HCT116 (cell line): ENCODE data around the gene MAGEC2. TPM values are rescaled to one million over a fixed set of nuclear protein-coding genes. Genes with fewer than 3 reads are reported as not detected.

ENCODE experiments used
- ATAC-seq: fragments of 200-7000 bp; cut with Tn5 transposase; 2 replicates; pipeline ENCODE4 v1.9.1; 2020; ENCODE audit warnings: mild to moderate bottlenecking, moderate library complexity
- BruUV-seq: library from RNA; stranded (reverse); fragments of 400-500 nt; replicated peaks from 2 replicates; lab custom pipeline; 2021; lab: Mats Ljungman, UMichigan
- CTCF ChIA-PET: fragments of 300-600 bp; sonication (Branson Sonifier 250); formaldehyde crosslinking; loops from one replicate; lab custom pipeline; 2021; ENCODE audit warnings: antibody characterized with exemption; lab: Charles Lee
- POLR2A ChIA-PET: fragments of 300-600, 350-600 bp; sonication (Branson Sonifier 250); formaldehyde crosslinking; loops from one replicate; lab custom pipeline; 2021; ENCODE audit warnings: antibody characterized with exemption; lab: Charles Lee
- RAD21 ChIA-PET, 2 experiments: fragments of 300-600 bp; sonication (Branson Sonifier 250); formaldehyde crosslinking; loops; one replicate each; lab custom pipeline; 2023; ENCODE audit warnings: low total read pairs in 2 of 2; ENCODE audit not compliant: uncharacterized antibody in 2 of 2, unreplicated experiment in 2 of 2, low non-redundant PET in 1 of 2; lab: Charles Lee
- DNase-seq: peaks from one replicate; pipeline ENCODE4 v3.0.0-alpha.2; 2010; ENCODE audit warnings: low read depth, low spot score
- H2AFZ ChIP-seq: fragments of 200-600 bp; shearing (Covaris generic), sonication (generic); 2 replicates; pipeline ENCODE4 v1.6.1; 2017; ENCODE audit warnings: low read depth, mixed run types, mixed read lengths, antibody characterized with exemption, low read length; ENCODE audit not compliant: poor library complexity, severe bottlenecking
- H3K27ac ChIP-seq: 2 replicates; pipeline ENCODE4 v1.5.1; 2012; ENCODE audit warnings: low read depth, low read length
- H3K27me3 ChIP-seq: fragments of 200-600 bp; sonication (generic); 2 replicates; pipeline ENCODE4 v1.6.1; 2016; ENCODE audit warnings: mixed run types, low read length, mixed read lengths; ENCODE audit not compliant: insufficient read depth
- H3K36me3 ChIP-seq, 2 experiments: fragments of 200-500 bp in 1 of 2; fragments of 200-600 bp in 1 of 2; sonication (Bioruptor generic) in 1 of 2; sonication (generic) in 1 of 2; 2 replicates each; pipeline versions ENCODE4 v1.5.1 to v1.6.1; 2014 to 2016; ENCODE audit warnings: low read length in 2 of 2, inconsistent platforms in 1 of 2, mixed read lengths in 1 of 2, mixed run types in 1 of 2; ENCODE audit not compliant: insufficient read depth in 2 of 2, control insufficient read depth in 1 of 2
- H3K4me1 ChIP-seq, 2 experiments: fragments of 200-600 bp in 1 of 2; sonication (generic) in 1 of 2; 2 replicates each; pipeline versions ENCODE4 v1.5.1 to v1.6.1; 2012 to 2017; ENCODE audit warnings: low read length in 2 of 2, inconsistent platforms in 1 of 2, mild to moderate bottlenecking in 1 of 2, mixed read lengths in 1 of 2, mixed run types in 1 of 2, moderate library complexity in 1 of 2; ENCODE audit not compliant: insufficient read depth in 2 of 2, control insufficient read depth in 1 of 2
- H3K4me2 ChIP-seq: fragments of 200-600 bp; sonication (generic); 2 replicates; pipeline ENCODE4 v1.6.1; 2017; ENCODE audit warnings: mixed run types, low read length, mixed read lengths
- H3K4me3 ChIP-seq, 2 experiments: fragments of 200-600 bp in 1 of 2; sonication (generic) in 1 of 2; replicated peaks in 1 of 2; 2 replicates each; pipeline ENCODE4 v1.5.1; 2011 to 2016; ENCODE audit warnings: low read length in 2 of 2, control low read depth in 1 of 2, low read depth in 1 of 2, mild to moderate bottlenecking in 1 of 2, mixed read lengths in 1 of 2, mixed run types in 1 of 2
- H3K79me2 ChIP-seq: fragments of 200-600 bp; sonication (generic); 2 replicates; pipeline ENCODE4 v1.6.1; 2017; ENCODE audit warnings: mild to moderate bottlenecking, mixed run types, low read length, moderate library complexity, mixed read lengths; ENCODE audit not compliant: insufficient read depth
- H3K9ac ChIP-seq: fragments of 200-600 bp; sonication (generic); 2 replicates; pipeline ENCODE4 v1.6.1; 2016; ENCODE audit warnings: low read length, mixed read lengths
- H3K9me2 ChIP-seq: fragments of 200-600 bp; sonication (generic), shearing (Covaris generic); 2 replicates; pipeline ENCODE4 v1.6.1; 2017; ENCODE audit warnings: mixed run types, mild to moderate bottlenecking, moderate library complexity; ENCODE audit not compliant: insufficient read depth
- H3K9me3 ChIP-seq, 2 experiments: fragments of 200-500 bp in 1 of 2; fragments of 200-600 bp in 1 of 2; sonication (Bioruptor generic) in 1 of 2; sonication (generic) in 1 of 2; 2 replicates each; pipeline ENCODE4 v1.6.1; 2014 to 2017; ENCODE audit warnings: low read length in 2 of 2, mixed read lengths in 2 of 2, inconsistent platforms in 1 of 2, low read depth in 1 of 2, mild to moderate bottlenecking in 1 of 2, mixed run types in 1 of 2, moderate library complexity in 1 of 2; ENCODE audit not compliant: control insufficient read depth in 1 of 2, insufficient read depth in 1 of 2
- H4K20me1 ChIP-seq: fragments of 200-600 bp; sonication (generic), shearing (Covaris generic); 2 replicates; pipeline ENCODE4 v1.6.1; 2017; ENCODE audit warnings: mixed run types, mild to moderate bottlenecking, moderate library complexity; ENCODE audit not compliant: insufficient read depth
- CEBPB ChIP-seq: IDR thresholded peaks from 2 replicates; pipeline ENCODE4 v1.6.1; 2012; ENCODE audit warnings: low read depth
- EGR1 ChIP-seq: IDR thresholded peaks from 2 replicates; pipeline ENCODE4 v1.6.1; 2012; ENCODE audit warnings: low read depth
- EZH2phosphoT487 ChIP-seq: fragments of 200-600 bp; IDR thresholded peaks from 2 replicates; pipeline ENCODE4 v1.6.1; 2018; ENCODE audit warnings: antibody characterized with exemption, borderline replicate concordance
- FOSL1 ChIP-seq: IDR thresholded peaks from 2 replicates; pipeline ENCODE4 v1.6.1; 2012; ENCODE audit warnings: low read depth
- JUND ChIP-seq: IDR thresholded peaks from 2 replicates; pipeline ENCODE4 v1.6.1; 2012
- POLR2A ChIP-seq: IDR thresholded peaks from 2 replicates; pipeline ENCODE4 v1.7.0; 2011; ENCODE audit warnings: borderline replicate concordance; ENCODE audit not compliant: insufficient read depth, insufficient read length; ENCODE audit errors: extremely low read depth
- POLR2AphosphoS5 ChIP-seq: IDR thresholded peaks from 2 replicates; pipeline ENCODE4 v1.6.1; 2011; ENCODE audit warnings: mild to moderate bottlenecking, low read depth, low read length, moderate library complexity
- RAD21 ChIP-seq: IDR thresholded peaks from 2 replicates; pipeline ENCODE4 v1.6.1; 2012; ENCODE audit warnings: low read depth, mild to moderate bottlenecking
- SIN3A ChIP-seq: IDR thresholded peaks from 2 replicates; pipeline ENCODE4 v1.6.1; 2012; ENCODE audit warnings: low read depth
- SP1 ChIP-seq: IDR thresholded peaks from 2 replicates; pipeline ENCODE4 v1.6.1; 2012; ENCODE audit warnings: low read depth
- SRF ChIP-seq: IDR thresholded peaks from 2 replicates; pipeline ENCODE4 v1.6.1; 2012; ENCODE audit warnings: low read depth
- TCF7L2 ChIP-seq: IDR thresholded peaks from 2 replicates; pipeline ENCODE4 v1.7.0; 2011; ENCODE audit warnings: borderline replicate concordance, inconsistent platforms; ENCODE audit not compliant: insufficient read depth, insufficient read length; ENCODE audit errors: extremely low read depth
- YY1 ChIP-seq: IDR thresholded peaks from 2 replicates; pipeline ENCODE4 v1.6.1; 2011; ENCODE audit warnings: low read length, low read depth, moderate library complexity, mild to moderate bottlenecking; ENCODE audit not compliant: insufficient replicate concordance; ENCODE audit errors: extremely low read depth
- ZFX ChIP-seq: fragments of 450-650 bp; IDR thresholded peaks from 2 replicates; pipeline ENCODE4 v1.6.1; 2017
- ZNF274 ChIP-seq: fragments of 200-500 bp; sonication (Bioruptor generic); IDR thresholded peaks from 2 replicates; pipeline ENCODE4 v1.6.1; 2014; ENCODE audit warnings: mild to moderate bottlenecking, low read depth, low read length, inconsistent platforms
- intact Hi-C: fragments of 100-400 bp; cut with micrococcal nuclease; formaldehyde crosslinking; loops from 2 replicates; pipeline ENCODE4 v1.10.0; 2022
- total RNA-seq: library from RNA; stranded (reverse); gene quantifications from one replicate; pipeline ENCODE4 v1.2.1, GENCODE V29; 2021; ENCODE audit not compliant: unreplicated experiment
- TF ChIP-seq, protein P1 (sequence below): IDR thresholded peaks from 2 replicates; pipeline ENCODE4 v1.6.1; 2011; ENCODE audit warnings: mild to moderate bottlenecking, low read length, moderate library complexity; ENCODE audit not compliant: insufficient replicate concordance; ENCODE audit errors: extremely low read depth
- TF ChIP-seq, protein P2 (sequence below): IDR thresholded peaks from 2 replicates; pipeline ENCODE4 v1.6.1; 2012; ENCODE audit warnings: low read depth
- TF ChIP-seq, protein P3 (sequence below), 3 experiments: fragments of 200-600 bp in 1 of 3; sonication (generic) in 1 of 3; IDR thresholded peaks in 2 of 3; conservative IDR thresholded peaks in 1 of 3; 2 replicates each; pipeline ENCODE4 v1.5.1; 2012 to 2017; ENCODE audit warnings: low read depth in 2 of 3, low read length in 2 of 3, antibody characterized with exemption in 1 of 3, borderline replicate concordance in 1 of 3, control low read depth in 1 of 3, mild to moderate bottlenecking in 1 of 3, mixed read lengths in 1 of 3, mixed run types in 1 of 3, moderate library complexity in 1 of 3; ENCODE audit not compliant: insufficient read depth in 1 of 3
- TF ChIP-seq, protein P4 (sequence below): IDR thresholded peaks from 2 replicates; pipeline ENCODE4 v1.6.1; 2012

The MAGEC2 gene
- total RNA-seq, 1 experiment from 2014 or later = not detected

DNA sequence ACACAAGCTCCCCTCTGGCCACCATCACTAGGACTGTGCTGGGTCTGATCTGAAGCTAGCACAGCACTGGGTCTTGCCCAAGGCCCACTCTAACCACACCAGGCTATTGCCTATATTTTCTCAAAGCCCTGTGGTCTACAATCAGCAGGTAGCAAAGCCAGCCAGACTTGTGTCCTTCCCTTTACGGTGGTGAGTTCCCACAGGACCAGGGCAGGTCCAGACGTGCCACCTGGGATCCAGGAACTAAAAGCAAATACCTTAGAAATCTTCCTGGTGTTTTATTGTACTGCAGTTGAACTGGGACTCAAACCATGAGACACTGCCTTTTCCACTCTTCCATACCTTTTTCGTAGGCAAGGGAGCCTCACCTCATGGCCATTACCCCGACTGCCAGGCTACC, 9.0 kb upstream of the MAGEC2 start:
- Histone ChIP-seq H2AFZ (no peak overlapping the region), H3K4me1 (no peaks in the 10 kb centered on the region), H3K9ac (no peak overlapping the region), H3K4me3 (no peak overlapping the region), H3K27ac (no peak overlapping the region), H3K27me3 (no peaks in the 10 kb centered on the region), H3K4me2 (no peak overlapping the region), H3K9me2 (no peaks in the 10 kb centered on the region), H3K79me2 (no peaks in the 10 kb centered on the region), H4K20me1 (no peaks in the 10 kb centered on the region), H3K9me3 (no peaks in the 10 kb centered on the region), H3K36me3 (no peaks in the 10 kb centered on the region)
- POLR2A ChIA-PET = no interaction called here
- RAD21 ChIA-PET = no interaction called here
- BruUV-seq = no TSS peak
- TF ChIP-seq SRF (no peak), POLR2AphosphoS5 (no peak), SP1 (no peak), JUND (no peak), FOSL1 (no peak), EGR1 (no peak), ZFX (no peak), RAD21 (no peak), TCF7L2 (no peak), YY1 (no peak), POLR2A (no peak), EZH2phosphoT487 (no peak), SIN3A (no peak), ZNF274 (no peak), CEBPB (no peak)
- TF ChIP-seq, protein P1, sequence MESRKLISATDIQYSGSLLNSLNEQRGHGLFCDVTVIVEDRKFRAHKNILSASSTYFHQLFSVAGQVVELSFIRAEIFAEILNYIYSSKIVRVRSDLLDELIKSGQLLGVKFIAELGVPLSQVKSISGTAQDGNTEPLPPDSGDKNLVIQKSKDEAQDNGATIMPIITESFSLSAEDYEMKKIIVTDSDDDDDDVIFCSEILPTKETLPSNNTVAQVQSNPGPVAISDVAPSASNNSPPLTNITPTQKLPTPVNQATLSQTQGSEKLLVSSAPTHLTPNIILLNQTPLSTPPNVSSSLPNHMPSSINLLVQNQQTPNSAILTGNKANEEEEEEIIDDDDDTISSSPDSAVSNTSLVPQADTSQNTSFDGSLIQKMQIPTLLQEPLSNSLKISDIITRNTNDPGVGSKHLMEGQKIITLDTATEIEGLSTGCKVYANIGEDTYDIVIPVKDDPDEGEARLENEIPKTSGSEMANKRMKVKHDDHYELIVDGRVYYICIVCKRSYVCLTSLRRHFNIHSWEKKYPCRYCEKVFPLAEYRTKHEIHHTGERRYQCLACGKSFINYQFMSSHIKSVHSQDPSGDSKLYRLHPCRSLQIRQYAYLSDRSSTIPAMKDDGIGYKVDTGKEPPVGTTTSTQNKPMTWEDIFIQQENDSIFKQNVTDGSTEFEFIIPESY = no peak
- TF ChIP-seq, protein P2, sequence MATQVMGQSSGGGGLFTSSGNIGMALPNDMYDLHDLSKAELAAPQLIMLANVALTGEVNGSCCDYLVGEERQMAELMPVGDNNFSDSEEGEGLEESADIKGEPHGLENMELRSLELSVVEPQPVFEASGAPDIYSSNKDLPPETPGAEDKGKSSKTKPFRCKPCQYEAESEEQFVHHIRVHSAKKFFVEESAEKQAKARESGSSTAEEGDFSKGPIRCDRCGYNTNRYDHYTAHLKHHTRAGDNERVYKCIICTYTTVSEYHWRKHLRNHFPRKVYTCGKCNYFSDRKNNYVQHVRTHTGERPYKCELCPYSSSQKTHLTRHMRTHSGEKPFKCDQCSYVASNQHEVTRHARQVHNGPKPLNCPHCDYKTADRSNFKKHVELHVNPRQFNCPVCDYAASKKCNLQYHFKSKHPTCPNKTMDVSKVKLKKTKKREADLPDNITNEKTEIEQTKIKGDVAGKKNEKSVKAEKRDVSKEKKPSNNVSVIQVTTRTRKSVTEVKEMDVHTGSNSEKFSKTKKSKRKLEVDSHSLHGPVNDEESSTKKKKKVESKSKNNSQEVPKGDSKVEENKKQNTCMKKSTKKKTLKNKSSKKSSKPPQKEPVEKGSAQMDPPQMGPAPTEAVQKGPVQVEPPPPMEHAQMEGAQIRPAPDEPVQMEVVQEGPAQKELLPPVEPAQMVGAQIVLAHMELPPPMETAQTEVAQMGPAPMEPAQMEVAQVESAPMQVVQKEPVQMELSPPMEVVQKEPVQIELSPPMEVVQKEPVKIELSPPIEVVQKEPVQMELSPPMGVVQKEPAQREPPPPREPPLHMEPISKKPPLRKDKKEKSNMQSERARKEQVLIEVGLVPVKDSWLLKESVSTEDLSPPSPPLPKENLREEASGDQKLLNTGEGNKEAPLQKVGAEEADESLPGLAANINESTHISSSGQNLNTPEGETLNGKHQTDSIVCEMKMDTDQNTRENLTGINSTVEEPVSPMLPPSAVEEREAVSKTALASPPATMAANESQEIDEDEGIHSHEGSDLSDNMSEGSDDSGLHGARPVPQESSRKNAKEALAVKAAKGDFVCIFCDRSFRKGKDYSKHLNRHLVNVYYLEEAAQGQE = no peak
- TF ChIP-seq, protein P3, sequence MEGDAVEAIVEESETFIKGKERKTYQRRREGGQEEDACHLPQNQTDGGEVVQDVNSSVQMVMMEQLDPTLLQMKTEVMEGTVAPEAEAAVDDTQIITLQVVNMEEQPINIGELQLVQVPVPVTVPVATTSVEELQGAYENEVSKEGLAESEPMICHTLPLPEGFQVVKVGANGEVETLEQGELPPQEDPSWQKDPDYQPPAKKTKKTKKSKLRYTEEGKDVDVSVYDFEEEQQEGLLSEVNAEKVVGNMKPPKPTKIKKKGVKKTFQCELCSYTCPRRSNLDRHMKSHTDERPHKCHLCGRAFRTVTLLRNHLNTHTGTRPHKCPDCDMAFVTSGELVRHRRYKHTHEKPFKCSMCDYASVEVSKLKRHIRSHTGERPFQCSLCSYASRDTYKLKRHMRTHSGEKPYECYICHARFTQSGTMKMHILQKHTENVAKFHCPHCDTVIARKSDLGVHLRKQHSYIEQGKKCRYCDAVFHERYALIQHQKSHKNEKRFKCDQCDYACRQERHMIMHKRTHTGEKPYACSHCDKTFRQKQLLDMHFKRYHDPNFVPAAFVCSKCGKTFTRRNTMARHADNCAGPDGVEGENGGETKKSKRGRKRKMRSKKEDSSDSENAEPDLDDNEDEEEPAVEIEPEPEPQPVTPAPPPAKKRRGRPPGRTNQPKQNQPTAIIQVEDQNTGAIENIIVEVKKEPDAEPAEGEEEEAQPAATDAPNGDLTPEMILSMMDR (IDR thresholded peaks at IDR 0.05 in 2 of 3, conservative IDR thresholded peaks at IDR 0.05 in 1 of 3; ENCODE audit: borderline replicate concordance in 1 of 3, insufficient read depth in 1 of 3, low read depth in 2 of 3, low read length in 2 of 3) = no peak
- TF ChIP-seq, protein P4, sequence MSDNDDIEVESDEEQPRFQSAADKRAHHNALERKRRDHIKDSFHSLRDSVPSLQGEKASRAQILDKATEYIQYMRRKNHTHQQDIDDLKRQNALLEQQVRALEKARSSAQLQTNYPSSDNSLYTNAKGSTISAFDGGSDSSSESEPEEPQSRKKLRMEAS = no peak
- ATAC-seq = no peak
- CTCF ChIA-PET = no interaction called here
- no peak for DNase-seq
- intact Hi-C loops = no loop called here
